ENCODE data around the gene AGPAT4. TPM values are rescaled to one million over a fixed set of nuclear protein-coding genes. Genes with fewer than 3 reads are reported as not detected.

The AGPAT4 gene
- total RNA-seq, 1 donor from 2014 or later, result 2.2 TPM

- H3K4me3 ChIP-seq, result no peak overlapping the region
- TF ChIP-seq CTCF (IDR thresholded peaks at IDR 0.05; ENCODE audit: borderline replicate concordance), result no peak
- no peaks in the 10 kb centered on the region for H3K4me1 ChIP-seq
Measured at GRCh38 chr6:161245363-161245762, 28.5 kb downstream of the AGPAT4 start.

GRCh38 chr6:161244725-161245124 is 29.1 kb downstream of the AGPAT4 start:
- Histone ChIP-seq H3K27me3 (ENCODE audit: low read depth) (no peaks in the 10 kb centered on the region), H3K4me1 (no peaks in the 10 kb centered on the region), H3K4me3 (no peak overlapping the region), H3K27ac (replicated peaks) (no peak overlapping the region), H3K36me3 (no peaks in the 10 kb centered on the region), H3K9me3 (replicated peaks) (peaks cover 11% of the 10 kb centered on the region)
- intact Hi-C loops (cut with micrococcal nuclease), result no loop called here
- no peak for DNase-seq
- TF ChIP-seq CTCF (IDR thresholded peaks at IDR 0.05; ENCODE audit: borderline replicate concordance), result no peak

More at GRCh38 chr6:161245363-161245762, 28.5 kb downstream of the AGPAT4 start:
- Histone ChIP-seq H3K27ac (replicated peaks) (no peak overlapping the region), H3K36me3 (no peaks in the 10 kb centered on the region), H3K9me3 (replicated peaks) (peaks cover 14% of the 10 kb centered on the region), H3K27me3 (ENCODE audit: low read depth) (no peaks in the 10 kb centered on the region)
- intact Hi-C loops (cut with micrococcal nuclease), result no loop called here
- no peak for DNase-seq

- Histone ChIP-seq H3K27ac (replicated peaks) (no peak overlapping the region), H3K36me3 (no peaks in the 10 kb centered on the region), H3K9me3 (replicated peaks) (no peaks in the 10 kb centered on the region), H3K4me1 (no peaks in the 10 kb centered on the region), H3K27me3 (ENCODE audit: low read depth) (no peaks in the 10 kb centered on the region), H3K4me3 (no peak overlapping the region)
- DNase-seq, result no peak
- no peak for TF ChIP-seq CTCF (IDR thresholded peaks at IDR 0.05; ENCODE audit: borderline replicate concordance)
- intact Hi-C loops (cut with micrococcal nuclease), result no loop called here
Measured at GRCh38 chr6:161242779-161243693, 30.8 kb downstream of the AGPAT4 start.

- Histone ChIP-seq H3K4me1 (no peaks in the 10 kb centered on the region), H3K36me3 (no peaks in the 10 kb centered on the region), H3K9me3 (replicated peaks) (no peaks in the 10 kb centered on the region), H3K27ac (replicated peaks) (no peak overlapping the region), H3K4me3 (no peak overlapping the region), H3K27me3 (ENCODE audit: low read depth) (no peaks in the 10 kb centered on the region)
- no peak for TF ChIP-seq CTCF (IDR thresholded peaks at IDR 0.05; ENCODE audit: borderline replicate concordance)
- intact Hi-C loops (cut with micrococcal nuclease), result no loop called here
- DNase-seq, result no peak
Measured at GRCh38 chr6:161242113-161242512, 31.7 kb downstream of the AGPAT4 start.

- H3K9me3 ChIP-seq (replicated peaks), result no peaks in the 10 kb centered on the region
- H3K36me3 ChIP-seq, result no peaks in the 10 kb centered on the region
- H3K27me3 ChIP-seq (ENCODE audit: low read depth), result no peaks in the 10 kb centered on the region
- H3K4me1 ChIP-seq, result peaks cover 17% of the 10 kb centered on the region
- H3K27ac ChIP-seq (replicated peaks), result no peak overlapping the region
- no peak for DNase-seq
- intact Hi-C loops (cut with micrococcal nuclease), result no loop called here
- no peak for TF ChIP-seq CTCF (IDR thresholded peaks at IDR 0.05; ENCODE audit: borderline replicate concordance)
- H3K4me3 ChIP-seq, result no peak overlapping the region
Measured at GRCh38 chr6:161239001-161239400, 34.9 kb downstream of the AGPAT4 start.
